T-helper 2 cell (primary cell): Measurements from ENCODE around the gene SLC9A9.
"Not testable (repeated sequence)": the region's sequence is repeated elsewhere in the genome, so short reads cannot be mapped to it uniquely, and the experiment has no call there.

Experiments used
- DNase-seq, 5 experiments: peaks; one replicate each; pipeline versions ENCODE4 v3.0.0 to v3.0.0-alpha.2; 2012 to 2022
- total RNA-seq, 2 donors: gene quantifications; one replicate each; lab custom pipeline; 2026; lab: John Stamatoyannopoulos, UW

SLC9A9 gene
- 34.0 to 47.7 reads per million in 2 donors for total RNA-seq

DNA sequence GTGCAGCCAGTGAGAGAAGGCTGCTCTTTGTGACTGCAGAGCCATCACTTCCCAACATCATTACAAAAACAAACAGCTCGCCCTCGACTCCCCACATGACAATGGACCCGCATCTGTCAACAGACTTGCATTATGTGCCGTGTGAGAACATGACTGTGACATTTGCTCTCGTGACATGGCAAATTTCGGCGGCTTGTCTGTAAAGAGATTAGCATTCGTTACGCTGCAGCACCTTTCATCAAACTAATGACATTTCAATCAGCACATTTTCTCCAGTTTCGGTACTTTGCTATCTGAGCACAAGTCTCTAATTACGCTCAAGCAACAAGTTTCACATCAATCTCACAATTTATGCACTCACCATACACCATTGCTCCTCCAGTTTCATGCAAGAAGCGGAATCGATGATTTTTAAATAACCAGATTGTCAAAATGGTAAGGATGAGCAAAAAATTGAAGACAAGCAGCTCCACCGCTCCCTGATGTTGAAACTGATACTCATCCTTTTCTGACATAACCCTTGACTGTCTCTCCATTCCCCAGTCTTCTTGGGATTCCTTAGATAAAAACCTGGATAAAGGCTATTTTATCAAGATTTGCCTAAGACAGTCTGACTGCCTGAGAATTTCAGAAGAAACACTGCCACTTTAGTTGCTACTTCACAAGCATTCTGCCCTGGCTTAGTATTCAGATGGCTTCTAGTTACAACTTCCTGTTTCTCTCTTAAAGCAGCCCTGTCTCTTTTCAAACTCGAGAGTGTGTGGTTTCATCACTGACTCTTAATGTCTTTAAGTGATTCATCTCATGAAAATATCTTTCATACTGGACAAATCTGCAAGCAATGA lies at the start of gene SLC9A9:
Gene SLC9A9 (minus strand): TSS at position 682 of the 845 bp plus-strand sequence. CDS start 146 bp downstream, at position 536.
- DNase-seq: peak in 3 of 5 experiments; percentile 8 to 89 (median 28)

DNA sequence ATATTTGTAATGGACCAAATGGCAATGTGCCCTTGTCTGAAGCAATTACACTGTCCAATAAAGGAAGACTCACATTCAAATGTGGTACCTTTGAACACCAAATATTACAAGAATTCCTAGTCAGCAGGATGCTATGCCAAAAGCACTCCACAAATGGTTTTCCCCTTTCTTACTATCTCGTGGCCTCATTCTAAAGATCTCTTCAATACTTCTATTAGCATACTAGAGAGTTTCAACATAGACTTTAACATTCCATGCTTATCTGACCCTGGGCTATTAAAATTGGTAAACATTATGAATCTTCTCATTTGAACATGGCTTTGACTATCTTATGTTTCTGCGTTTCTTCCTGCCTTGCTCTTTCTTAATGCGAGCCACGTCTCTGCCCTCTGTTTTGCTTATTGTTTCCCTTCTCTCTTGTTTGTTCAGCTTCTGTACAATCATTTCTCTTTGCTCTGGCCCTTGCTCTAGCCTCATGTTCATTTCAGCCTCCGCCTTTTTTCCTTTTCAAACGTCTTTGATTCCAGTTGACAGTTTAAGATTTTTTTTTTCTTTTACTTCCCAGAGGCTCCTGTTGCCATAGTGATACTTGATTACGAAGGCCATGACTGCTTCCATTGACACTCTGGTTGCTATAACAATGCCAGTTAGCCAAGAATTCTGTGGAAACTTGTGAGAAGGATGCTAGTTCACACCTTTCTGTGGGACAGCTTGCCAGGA lies 49.5 kb upstream of the SLC9A9 start:
- DNase-seq: no peak

DNA sequence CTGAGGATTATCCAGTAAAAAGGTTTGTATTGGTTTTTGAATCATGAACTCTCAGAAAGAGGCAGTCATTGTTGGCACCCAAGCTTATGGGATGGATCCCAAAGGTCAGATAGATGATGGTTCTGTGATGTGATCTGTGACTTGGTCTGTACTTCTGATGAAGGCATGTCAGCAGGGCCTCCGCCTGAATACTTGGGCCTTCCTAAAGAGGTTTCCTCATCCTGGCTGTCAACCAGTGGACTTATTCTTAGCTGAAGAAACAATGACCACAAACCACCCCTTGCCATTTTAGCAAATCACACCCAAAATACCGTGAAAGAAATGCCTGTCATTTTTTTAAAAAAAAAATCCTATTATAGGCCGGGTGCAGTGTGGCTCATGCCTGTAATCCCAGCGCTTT lies 48.2 kb upstream of the SLC9A9 start:
- DNase-seq: no peak

DNA sequence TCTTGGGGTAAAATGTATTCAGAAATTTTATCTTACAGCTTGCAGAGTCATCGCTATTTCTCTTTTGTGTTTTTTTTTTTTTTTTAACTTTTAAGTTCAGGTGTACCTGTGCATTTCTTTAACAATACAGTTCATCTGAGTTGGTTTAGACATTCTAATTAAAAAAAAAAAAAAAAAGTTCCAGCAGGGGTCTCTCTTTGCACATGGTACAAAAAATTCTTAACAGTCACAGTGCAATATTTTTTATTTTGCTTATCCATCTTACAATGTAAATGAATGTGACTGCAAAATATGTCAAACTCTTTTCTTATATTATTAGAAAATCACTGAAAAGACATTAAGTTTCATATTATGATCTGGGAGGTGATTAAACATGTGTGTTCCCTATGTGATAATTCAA lies 47.5 kb upstream of the SLC9A9 start:
- peak in 1 of 5 experiments; percentile 7 for DNase-seq

DNA sequence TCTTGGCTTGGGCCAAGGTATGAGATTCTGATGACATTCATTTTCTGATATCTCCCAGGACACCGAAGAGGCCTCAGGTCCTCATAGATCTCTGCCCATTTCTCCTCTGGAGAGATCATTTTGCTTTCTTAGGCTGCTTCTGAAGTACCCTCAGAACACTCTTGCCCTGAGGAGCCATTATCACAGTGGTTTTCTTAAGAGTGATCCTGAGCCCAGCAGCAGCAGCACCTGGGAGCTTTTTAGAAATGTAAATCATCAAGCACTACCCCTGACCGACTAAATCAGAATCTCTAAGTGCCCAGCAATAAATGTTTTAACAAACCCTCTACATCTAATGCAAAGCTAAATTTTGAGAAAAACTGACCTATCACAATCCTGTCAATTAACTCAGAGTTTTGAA lies 40.6 kb upstream of the SLC9A9 start:
- no peak for DNase-seq

DNA sequence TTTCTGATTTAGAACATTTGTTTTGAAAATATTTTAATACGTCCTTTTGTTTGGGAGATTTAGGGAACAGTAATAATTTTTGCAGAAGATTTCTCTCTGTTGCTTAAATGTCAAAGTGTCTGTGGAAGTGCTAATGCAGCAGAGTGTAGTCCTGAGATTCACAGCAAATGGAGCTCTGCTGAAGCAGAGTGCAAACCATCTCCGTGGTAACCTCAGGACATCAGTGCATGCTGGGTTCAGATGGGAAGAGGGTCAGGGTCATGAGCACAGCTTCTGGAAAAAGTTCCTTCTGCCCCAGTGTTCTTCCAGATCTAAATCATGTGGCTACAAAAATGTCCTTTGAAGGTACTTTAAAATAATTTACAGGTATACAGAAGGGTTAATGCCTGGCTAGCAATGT lies 39.9 kb upstream of the SLC9A9 start:
- no peak for DNase-seq

DNA sequence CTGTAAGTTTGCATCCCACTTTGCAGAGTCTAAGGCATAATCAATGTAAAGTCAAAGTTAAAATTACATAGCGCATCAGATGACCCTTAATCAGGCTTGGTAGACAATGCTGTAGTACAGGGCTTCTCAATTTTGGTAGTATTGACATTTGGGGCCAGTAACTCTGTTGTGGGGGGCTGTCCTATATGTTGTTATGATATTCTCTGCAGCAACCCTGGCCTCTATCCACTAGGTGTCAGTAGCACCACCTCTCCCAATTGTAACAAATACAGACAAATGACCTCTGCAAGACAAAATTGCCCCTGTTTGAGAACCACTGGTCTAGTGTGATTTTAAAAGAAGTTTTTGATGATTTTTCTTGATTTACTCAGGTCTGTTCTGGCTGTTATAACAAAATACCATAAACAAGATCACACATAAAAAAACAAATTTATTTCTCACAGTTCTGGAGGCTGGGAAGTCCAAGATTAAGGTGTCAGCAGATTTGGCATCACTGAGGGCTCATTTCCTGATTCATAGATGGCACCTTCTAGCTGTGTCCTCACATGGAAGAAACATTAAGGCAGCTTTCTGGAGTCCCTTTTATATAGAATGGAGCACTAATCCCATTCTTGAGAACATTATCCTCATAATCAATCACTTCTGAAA lies 37.6 kb upstream of the SLC9A9 start:
- DNase-seq: peak in 2 of 5 experiments; percentile 5 to 60

DNA sequence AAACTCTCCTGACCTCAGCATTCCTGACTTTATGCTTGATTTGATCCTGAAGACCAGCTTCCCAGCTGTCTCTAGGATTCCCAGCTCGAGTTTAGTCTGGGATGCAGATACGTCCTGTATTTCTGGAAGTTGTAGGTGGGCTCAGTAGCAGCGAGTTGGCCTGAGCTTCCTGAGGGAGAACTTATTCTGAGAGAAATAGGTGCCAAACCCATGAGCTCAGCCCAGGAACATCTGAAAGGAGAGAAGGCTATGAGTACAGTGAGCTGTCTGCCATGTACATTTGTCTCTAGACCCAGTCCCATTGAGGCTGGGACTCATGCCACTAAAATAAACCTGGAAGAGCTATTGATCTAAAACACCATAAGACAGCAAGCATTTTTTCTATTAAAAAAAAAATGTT lies 36.6 kb upstream of the SLC9A9 start:
- no peak for DNase-seq

DNA sequence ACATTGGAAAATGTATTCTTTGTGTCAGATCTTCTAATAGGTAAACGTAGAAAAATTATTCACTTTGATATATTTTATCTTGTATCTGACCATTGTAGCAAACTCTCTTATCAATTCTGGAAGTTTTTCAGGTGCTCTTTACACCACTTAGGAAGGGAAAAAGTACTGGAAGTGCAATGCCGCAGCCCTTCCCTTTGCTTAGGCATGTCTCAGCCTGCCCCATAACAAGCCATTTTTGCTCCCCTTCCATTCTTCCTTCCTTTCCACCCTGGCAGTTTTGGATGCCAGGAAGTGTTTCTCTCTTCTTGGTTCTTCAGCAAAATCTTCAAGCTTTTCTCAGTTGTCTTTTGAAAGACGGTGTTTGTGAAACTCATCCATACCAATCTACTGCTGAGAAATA lies 34.9 kb upstream of the SLC9A9 start:
- no peak for DNase-seq

DNA sequence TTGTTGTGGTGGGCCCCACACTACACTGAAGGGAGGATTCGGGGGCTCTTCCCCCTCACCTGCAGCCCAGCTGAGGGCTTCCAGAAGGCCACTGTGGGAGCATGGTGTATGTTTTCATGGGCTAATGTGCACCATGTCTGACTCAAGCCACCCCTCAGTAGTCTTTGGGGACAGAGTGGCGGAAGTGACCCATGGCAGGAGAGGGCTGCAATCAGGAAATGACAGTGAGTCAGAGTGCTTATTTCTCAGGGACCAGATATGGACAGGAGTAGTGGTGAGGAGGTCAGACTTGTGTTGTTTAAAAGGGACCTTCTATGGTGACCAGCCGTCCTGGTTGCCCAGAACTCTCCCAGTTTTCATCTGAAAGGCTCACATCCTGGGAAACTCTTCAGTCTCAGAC lies 32.8 kb upstream of the SLC9A9 start:
- DNase-seq: no peak

DNA sequence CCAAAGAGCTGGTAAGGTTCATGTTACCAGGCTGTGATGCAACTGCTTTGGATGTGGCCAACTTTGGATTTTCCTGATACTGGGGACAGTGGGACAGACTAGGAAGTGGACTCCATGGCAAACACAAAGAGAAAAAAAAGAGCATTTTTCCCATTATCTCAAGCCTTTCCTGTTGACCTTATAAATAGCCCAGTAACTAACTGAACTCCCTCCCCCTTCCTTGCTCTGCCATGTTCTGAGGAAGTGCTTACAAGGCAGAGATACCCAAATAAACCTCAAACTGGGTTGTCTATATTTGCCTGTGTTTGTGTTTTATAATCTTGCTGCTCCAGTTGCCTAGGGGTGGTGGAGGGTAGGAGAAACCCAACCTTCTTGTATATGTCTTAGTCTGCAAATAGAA lies 27.3 kb upstream of the SLC9A9 start:
- peak in 1 of 5 experiments; percentile 35 for DNase-seq

DNA sequence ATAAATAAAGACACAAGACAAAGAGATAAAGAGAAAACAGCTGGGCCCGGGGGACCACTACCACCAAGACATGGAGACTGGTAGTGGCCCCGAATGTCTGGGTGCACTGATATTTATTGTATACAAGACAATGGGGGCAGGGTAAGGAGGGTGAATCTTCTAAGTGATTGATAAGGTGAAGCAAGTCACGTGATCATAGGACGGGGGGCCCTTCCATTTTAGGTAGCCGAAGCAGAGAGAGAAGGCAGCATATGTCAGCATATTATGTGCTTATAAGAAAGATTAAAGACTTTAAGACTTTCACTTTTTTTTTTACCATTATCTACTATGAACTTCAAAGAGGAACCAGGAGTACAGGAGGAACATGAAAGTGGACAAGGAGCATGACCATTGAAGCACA lies 25.3 kb upstream of the SLC9A9 start:
- DNase-seq: not testable (repeated sequence)

DNA sequence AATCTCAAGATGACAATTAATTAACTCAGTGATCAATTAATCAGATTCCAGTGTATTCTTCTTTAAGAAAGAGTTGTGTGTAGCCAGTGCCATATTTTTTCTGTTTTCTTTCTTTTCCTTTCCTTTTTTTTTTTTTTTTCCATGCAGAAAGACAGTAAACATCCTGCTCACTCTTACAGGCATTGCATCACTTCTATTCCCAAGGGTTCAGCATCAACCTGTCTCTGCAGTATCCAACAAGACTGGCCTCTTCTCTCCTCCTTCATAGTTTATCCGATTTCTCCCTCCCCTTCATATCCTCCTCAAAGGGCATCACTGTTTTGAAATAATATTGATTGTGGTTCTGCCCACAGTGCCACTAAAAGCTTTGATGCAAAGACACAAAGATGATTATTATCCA lies 17.0 kb upstream of the SLC9A9 start:
- DNase-seq: no peak

DNA sequence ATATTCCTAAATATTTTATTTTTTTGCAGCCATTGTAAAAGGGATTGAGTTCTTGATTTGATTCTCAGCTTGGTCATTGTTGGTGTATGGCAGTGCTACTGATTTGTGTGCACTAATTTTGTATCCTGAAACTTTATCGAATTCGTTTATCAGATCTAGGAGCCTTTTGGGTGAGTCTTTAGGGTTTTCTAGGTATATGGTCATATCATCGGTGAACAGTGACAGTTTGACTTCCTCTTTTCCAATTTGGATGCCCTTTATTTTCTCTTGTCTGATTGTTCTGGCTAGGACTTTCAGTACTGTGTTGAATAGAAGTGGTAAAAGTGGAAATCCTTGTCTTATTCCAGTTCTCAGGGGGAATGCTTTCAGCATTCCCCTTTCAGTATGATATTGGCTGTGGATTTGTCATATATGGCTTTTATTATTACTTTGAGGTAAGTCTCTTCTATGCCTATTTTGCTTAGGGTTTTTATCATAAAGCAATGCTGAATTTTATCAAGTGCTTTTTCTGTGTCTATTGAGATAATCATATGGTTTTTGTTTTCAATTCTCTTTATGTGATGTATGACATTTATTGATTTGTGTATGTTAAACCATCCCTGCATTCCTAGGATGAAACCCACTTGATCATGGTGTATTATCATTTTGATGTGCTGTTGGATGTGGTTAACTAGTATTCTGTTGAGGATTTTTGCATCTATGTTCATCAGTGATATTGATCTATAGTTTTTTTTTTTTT lies 11.4 kb upstream of the SLC9A9 start:
- no peak for DNase-seq

DNA sequence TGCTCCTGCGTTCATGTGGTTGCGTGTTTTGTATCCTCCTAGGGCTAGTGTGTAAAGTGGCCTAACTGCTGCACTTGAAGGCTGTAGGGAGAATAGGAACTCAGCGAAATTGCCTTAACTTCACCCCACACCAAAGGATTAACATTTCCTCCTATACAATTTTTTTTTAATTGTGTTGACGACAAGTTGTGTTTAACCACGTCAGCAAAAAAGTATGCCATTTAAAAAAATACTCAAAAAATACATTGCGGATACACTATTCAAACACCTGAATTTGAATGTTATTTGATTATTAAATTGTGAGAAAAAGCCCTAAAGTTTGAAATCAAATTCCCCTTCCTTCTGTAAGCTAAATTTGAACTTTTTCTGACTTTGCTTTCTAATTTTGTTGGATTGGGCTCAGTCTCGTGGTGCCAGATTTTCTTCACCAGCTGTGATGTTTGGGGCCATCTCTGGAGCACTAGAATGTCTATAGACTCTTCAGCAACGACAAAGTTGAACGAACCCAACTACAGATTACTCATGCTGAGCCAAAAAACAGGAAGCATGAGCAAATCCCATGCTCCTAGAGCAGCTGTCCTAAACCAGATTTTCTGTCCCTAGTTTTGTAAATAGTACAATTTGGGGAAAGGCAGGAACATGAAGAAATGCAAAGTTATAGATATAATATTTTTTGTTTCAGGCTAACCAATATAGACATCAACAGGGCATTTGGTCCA lies 8.1 kb upstream of the SLC9A9 start:
- DNase-seq: no peak

DNA sequence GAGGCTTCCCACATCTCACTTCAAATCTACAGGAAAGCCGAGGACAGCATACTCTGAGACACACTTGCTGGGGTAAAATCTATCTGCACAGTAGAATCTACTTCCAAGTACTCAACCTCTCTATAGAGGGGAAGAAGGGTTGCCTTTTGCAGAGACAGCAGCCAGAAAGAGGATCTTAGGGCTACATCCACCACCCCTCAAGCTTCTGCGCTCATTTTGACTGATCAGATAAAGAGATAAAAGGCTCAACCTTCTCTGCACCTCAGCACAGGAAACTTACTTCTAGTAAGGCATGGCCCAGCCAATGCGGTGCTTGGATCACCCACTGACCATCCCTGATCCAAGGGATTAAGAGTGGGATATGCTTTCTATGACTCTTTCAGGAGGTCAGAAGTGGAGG lies 6.9 kb upstream of the SLC9A9 start:
- peak in 1 of 5 experiments; percentile 85 for DNase-seq

DNA sequence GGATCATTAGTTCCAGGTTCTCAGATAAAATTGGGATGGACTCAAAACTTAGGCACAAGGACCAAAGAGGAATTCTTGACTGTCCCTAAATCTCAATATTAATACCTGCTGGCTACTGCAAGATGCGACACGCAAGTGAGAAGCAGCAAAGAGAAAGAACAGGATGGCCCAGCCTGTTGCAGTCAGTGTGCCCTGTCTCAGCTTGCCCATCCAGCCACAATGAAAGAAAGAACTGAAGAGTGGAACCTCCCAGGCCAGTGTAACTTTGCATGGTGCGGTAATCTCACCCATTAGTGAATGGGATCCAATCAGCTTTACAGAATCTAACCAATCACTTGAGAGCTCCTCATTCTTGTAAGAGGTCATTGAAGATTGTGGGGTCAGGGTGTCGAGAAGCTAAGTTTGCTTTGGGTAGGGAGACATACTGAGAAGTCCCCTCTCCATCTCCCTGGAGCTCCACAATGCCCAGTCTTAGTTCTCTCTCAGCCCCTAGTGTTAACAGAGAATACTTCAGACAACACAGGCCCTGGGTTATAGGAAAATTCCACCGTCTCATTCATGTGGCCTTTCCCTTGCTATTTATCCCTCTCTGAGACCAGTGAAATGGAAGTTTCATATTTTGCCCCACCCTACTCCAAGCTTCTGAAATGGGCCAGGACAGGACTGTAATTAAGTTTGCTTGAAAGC lies 3.2 kb upstream of the SLC9A9 start:
- no peak for DNase-seq

DNA sequence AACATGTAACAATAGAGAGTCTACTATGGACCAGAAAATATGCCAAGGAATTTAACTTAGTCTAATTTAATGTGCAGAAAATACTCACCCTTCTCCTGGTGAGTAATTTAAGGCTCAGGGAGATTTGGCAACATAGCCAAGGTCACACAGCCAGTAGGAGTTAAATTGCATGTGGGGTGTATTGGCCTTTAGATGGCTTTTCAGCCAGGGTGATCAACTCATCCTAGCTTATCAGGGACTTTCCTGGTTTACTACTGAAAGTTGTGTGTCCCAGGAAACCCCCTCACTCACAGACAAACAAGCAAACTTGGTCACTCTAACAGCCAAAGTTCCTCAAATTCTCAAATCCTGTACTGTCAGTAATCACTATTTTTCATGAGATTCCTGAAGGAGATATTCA lies 2.6 kb upstream of the SLC9A9 start:
- no peak for DNase-seq

DNA sequence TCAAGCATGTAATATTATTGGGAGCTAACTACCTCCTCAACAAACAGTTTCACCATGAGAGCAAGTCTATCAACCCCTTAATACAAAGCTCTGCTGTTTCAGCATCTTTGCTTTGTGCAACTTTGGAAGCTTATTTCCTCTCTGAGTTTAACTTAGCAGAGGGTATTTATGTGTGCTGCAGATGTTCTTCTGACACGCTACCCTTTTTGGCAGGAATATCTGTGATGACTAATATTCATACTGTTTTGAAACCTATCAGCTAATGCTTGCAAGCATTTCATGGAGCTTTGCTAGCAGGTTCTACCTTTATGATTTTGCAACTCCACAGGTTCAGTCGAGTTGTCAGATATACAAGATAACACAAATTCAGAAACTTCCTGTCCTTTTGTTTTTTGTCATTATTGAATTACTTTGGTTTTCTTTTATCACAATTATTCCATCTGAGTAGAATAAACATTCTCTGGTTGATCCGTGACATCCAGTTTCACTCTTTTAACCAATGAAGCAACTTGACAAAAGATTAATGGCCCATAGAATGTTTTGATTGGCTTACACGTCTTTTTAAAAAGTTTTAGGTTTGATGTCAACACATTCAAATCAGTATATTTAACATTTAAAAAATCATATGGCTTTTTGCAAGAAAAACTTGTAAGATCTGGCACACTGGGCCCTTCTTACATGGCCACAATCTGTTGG lies 1.7 kb upstream of the SLC9A9 start:
- peak in 1 of 5 experiments; percentile 92 for DNase-seq

DNA sequence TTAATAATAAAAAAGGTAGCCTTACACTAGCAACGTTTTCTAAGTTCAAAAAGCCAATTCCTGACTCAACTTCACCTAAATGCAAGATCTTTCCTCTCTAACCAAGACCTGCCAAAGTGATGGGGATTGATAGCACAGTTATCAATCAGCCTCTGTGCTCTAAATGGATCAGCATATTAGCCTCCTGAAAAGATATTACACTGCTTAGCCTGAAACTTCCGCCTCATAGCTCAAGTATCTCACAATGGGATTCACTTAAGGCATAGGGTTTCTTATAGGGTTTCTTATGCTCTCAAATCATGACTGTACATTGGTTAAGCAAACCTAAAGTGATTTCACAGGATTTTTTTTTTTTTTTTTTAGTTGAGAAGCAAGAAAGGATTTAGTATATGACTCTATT lies 436 bp upstream of the SLC9A9 start:
- peak in 1 of 5 experiments; percentile 65 for DNase-seq

DNA sequence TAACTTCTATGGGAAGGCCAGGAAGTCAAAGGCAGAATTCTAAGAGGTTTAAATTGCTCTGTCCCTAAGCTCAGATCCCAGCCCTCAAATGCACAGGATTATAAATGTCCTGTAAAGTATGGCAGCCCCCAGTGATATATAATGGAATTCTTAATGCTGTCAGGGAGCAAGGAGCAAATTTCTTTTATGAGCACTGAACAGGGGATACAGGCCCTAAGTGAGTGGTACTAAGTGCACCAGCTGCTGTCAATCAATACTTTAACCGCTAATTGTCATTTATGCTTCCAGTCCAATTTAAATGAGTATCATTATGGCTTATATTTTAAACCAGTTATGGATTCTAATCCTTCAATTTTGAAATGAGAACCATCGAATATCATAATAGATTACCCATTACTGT lies 4.7 kb downstream of the SLC9A9 start:
- no peak for DNase-seq
